HS-5 (cell line): Measurements from ENCODE around the gene CCNC.

Experiments used
- DNase-seq: peaks from one replicate; pipeline ENCODE4 v3.0.0-alpha.2; 2012; ENCODE audit warnings: low read depth

CCNC gene

DNA sequence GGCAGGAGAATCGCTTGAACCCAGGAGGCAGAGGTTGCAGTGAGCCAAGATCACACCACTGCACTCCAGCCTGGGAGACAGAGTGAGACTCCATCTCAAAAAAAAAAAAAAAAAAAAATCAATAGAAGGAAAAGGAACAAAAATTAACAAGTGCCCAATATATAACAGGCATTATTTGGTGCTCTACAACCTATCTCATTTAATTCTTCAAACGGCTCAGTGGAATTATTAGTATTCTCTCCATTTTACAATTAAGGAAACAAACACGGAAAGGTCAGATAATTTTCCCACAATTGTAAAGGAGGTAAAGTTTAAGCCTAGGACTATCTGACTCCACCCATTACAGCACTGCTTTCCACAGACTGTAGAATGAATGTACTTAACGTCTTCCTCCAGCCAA, 19.8 kb downstream of the CCNC start:
- no peak for DNase-seq

DNA sequence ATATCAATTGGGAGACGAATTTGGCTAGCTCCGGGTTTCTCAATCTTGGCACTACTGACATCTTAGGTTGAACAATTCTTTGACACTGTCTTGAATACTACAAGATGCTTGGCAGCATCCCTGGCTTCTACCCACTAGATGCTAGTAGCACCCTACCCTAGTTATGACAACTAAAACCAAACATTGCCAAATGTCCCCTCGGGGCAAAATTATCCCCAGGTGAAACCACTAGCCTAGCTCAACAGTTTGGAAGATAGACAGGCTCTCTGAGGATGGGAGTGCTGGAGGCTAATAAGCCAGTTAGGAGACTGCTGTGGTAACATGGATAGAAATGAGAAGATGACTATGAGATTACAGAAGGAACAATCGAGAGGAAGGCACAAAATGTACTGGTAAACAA, 20.9 kb downstream of the CCNC start:
- no peak for DNase-seq

DNA sequence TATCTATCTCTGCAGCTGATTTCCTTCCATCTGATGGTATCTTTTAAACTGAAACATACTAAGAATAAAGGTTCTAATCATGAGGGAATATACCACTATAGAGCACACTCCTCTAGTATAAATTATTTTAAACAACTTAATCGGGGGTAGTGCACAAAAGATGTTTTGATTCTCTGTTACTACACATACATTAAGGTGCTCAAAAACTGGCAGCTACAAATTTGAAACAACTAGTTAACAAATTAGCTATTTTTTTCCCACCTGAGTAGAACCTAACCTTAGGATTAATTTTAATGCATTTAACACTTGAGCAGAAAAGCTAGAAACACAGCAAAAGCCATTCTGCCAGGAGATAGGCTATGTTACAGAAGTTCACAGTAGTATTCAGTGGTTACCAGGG, 23.0 kb downstream of the CCNC start:
- no peak for DNase-seq

GRCh38 chr6:99543968-99544367, 24.5 kb downstream of the CCNC start:
- DNase-seq: no peak

GRCh38 chr6:99530627-99531026, 37.8 kb downstream of the CCNC start:
- DNase-seq: no peak

GRCh38 chr6:99522531-99522930, 45.9 kb downstream of the CCNC start:
- no peak for DNase-seq

DNA sequence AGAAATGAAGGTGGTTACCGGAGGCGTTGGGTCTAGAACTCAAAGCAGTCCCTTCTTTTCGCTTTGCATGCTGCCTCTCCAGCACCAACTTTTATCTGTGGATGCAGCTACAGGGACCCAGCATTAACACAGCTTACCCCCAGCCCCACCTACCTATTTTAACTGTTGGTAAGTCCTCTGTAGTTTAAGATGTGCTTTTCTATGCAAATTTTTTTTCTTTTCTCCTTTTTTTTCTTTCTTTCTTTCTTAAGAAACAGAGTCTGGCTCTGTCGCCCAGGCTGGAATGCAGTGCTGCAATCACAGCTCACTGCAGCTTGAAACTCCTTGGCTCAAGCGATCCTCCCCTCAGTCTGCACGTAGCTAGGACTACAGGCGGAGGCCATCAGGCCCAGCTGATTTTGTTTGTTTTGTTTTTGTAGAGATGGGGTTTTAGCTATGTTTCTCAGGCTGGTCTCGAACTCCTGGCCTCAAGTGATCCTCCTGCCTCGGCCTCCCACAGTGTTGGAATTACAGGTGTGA, 46.8 kb downstream of the CCNC start:
- DNase-seq: no peak

GRCh38 chr6:99520855-99521632, 47.4 kb downstream of the CCNC start:
- peak; percentile 52 for DNase-seq

- DNase-seq: no peak
Measured at GRCh38 chr6:99519446-99519845, 49.0 kb downstream of the CCNC start.

DNA sequence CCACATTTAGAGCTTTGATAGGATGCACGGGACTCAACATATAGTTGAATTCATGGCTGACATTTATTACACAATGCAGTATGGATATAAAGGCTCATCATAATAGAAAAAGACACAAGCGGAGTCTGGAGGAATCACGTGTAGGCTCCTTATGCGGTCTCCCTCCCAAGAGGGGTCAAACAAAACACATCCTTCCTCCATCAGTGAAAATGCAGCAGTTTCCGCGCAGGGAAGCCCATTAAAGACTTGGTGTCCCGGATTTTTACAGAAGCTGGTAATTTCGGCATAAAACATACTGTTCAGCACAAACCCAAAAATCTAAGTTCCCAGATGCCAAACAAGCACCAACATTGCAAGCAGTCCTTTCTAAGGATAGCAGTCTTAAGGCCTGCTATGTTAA, 54.4 kb downstream of the CCNC start:
- no peak for DNase-seq

DNA sequence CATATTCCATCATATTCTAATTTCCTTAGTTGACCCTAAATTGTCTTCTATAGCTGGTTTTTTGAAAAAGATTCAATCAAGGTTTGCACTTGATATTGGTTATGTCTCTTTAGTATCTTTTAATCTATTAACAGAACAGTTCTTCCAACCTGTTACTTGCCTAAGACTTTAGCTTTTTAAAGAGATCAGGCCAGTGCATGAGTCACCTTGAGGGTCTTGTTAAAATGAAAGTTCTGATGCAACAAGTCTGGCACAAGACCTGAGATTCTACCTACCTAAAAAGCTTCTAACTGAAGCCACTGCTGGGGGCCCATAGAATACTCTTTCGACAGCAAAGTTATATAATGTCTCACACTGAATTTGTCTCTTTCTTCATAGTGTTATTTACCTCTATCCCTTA, 56.4 kb downstream of the CCNC start:
- no peak for DNase-seq

GRCh38 chr6:99507648-99508047, 60.8 kb downstream of the CCNC start:
- no peak for DNase-seq

DNA sequence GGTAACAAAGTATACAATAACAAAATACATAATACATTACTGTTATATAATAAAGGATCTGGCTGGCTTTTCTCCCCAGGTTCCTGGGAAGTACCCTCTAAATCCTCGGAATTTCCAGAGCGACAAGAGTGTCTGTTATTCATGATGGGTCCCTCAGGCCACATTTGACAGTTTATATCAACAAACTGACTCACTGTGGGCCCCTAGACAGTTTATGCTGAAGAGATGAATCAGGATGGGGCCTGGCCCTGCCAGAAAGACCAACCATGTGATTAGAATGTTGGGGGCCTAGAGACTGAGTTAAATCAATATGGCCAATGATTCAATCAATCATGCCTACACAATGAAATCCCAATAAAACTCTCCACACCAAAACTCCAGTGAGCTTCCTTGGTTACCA, 66.7 kb downstream of the CCNC start:
- no peak for DNase-seq

- no peak for DNase-seq
Measured at GRCh38 chr6:99498421-99498820, 70.0 kb downstream of the CCNC start.

DNA sequence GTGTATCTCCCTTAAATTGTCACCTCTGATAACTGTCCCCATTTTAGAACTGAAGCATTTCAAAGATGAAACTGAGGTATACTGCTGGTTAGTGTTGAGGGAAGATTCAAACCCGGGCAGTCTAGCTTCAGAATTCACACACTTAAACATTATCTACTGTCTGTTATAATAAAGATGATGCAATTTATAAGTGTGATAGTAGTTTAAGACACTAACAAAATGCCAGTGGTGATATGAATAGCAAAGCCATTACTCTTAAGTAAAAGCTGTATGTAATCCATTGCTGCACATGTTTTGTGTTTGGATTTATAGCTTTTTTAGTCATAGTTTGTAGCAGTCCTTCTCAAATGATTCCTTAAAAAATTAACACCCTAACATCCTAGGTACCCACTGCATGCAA, 73.0 kb downstream of the CCNC start:
- no peak for DNase-seq
